Chondrocyte (in vitro differentiated cells): Measurements from ENCODE around the gene MYL4. TPM values are rescaled to one million over a fixed set of nuclear protein-coding genes. Genes with fewer than 3 reads are reported as not detected.

Experiments used
- DNase-seq: peaks from one replicate; pipeline ENCODE4 v3.0.0; 2021; ENCODE audit warnings: mixed read lengths, low spot score
- H3K27ac Mint-ChIP-seq: one replicate; pipeline ENCODE4 v1.8.0; 2021; ENCODE audit warnings: mild to moderate bottlenecking, moderate library complexity, mixed read lengths; ENCODE audit not compliant: unreplicated experiment
- H3K27me3 Mint-ChIP-seq: 2 replicates; pipeline ENCODE4 v1.8.0; 2021; ENCODE audit warnings: low read depth, mixed read lengths
- H3K36me3 Mint-ChIP-seq: 2 replicates; pipeline ENCODE4 v1.8.0; 2021; ENCODE audit warnings: low read depth, mixed read lengths
- H3K4me1 Mint-ChIP-seq: 2 replicates; pipeline ENCODE4 v1.8.0; 2021; ENCODE audit warnings: low read depth, mild to moderate bottlenecking, mixed read lengths
- H3K4me3 Mint-ChIP-seq: one replicate; pipeline ENCODE4 v1.8.0; 2021; ENCODE audit warnings: mild to moderate bottlenecking, moderate library complexity, mixed read lengths; ENCODE audit not compliant: unreplicated experiment
- H3K9me3 Mint-ChIP-seq: 2 replicates; pipeline ENCODE4 v1.8.0; 2021; ENCODE audit warnings: low read depth, mixed read lengths
- total RNA-seq: library from RNA; stranded (reverse); gene quantifications from 3 replicates; pipeline ENCODE4 v1.2.1, GENCODE V29; 2021
- TF ChIP-seq, protein P1 (sequence below): fragments of 200-600 bp; sonication (generic); IDR thresholded peaks from 2 replicates; pipeline ENCODE4 v1.5.0; 2021; ENCODE audit warnings: antibody characterized with exemption, mild to moderate bottlenecking, moderate library complexity

Gene MYL4
- total RNA-seq, 1 donor from 2014 or later: 1.9 TPM

- Mint-ChIP-seq H3K9me3 (no peaks in the 10 kb centered on the region), H3K36me3 (no peaks in the 10 kb centered on the region), H3K27ac (no peak overlapping the region), H3K4me3 (peak overlapping the region; percentile 54), H3K27me3 (no peaks in the 10 kb centered on the region), H3K4me1 (peaks cover 20% of the 10 kb centered on the region)
- no peak for DNase-seq
- TF ChIP-seq, protein P1, sequence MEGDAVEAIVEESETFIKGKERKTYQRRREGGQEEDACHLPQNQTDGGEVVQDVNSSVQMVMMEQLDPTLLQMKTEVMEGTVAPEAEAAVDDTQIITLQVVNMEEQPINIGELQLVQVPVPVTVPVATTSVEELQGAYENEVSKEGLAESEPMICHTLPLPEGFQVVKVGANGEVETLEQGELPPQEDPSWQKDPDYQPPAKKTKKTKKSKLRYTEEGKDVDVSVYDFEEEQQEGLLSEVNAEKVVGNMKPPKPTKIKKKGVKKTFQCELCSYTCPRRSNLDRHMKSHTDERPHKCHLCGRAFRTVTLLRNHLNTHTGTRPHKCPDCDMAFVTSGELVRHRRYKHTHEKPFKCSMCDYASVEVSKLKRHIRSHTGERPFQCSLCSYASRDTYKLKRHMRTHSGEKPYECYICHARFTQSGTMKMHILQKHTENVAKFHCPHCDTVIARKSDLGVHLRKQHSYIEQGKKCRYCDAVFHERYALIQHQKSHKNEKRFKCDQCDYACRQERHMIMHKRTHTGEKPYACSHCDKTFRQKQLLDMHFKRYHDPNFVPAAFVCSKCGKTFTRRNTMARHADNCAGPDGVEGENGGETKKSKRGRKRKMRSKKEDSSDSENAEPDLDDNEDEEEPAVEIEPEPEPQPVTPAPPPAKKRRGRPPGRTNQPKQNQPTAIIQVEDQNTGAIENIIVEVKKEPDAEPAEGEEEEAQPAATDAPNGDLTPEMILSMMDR: no peak
Measured at GRCh38 chr17:47252766-47253512, 43.8 kb downstream of the MYL4 start.

GRCh38 chr17:47253541-47254402 is 44.6 kb downstream of the MYL4 start, which contains the start of gene ITGB3:
Gene ITGB3 (plus strand): TSS chr17:47253827. CDS start chr17:47253862, 35 bp downstream.
- H3K4me3 Mint-ChIP-seq: peak within 1 kb of the TSS; percentile 79
- H3K27ac Mint-ChIP-seq: no peak within 1 kb of the TSS
- DNase-seq: no peak
- no peaks in the 10 kb centered on the region for H3K36me3 Mint-ChIP-seq
- TF ChIP-seq, protein P1: peak; percentile 74
- no peaks in the 10 kb centered on the region for H3K27me3 Mint-ChIP-seq
- H3K9me3 Mint-ChIP-seq: no peaks in the 10 kb centered on the region
- peaks cover 27% of the 10 kb centered on the region for H3K4me1 Mint-ChIP-seq

DNA sequence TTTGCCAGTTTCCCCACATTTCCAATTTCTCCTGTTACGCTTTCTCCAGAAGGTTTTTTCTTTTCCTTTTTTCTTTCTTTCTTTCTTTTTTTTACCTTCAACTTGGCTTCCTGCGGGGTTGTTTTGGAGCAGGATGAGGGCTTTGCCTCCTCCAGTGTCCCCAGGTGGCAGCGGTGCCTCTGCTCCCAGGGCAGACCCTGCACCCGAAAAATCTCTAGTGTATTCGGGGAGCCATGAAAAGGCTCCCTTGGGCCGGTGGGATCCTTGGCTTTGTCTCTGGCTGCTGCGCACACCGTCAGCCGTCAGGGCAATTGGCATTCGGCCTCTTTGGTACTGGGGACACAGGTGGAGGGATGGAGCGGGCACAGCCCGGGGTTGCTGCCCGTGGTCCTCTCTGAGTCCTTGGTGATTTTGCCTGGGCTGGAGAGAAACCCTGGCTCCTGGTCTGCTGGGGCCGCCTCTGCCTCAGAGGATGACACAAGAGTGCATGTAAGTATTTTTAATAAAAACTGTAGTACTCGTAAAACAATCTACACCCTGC is 45.3 kb downstream of the MYL4 start:
- Mint-ChIP-seq H3K4me3 (peak overlapping the region; percentile 79), H3K27ac (no peak overlapping the region), H3K27me3 (no peaks in the 10 kb centered on the region), H3K4me1 (peaks cover 27% of the 10 kb centered on the region), H3K36me3 (no peaks in the 10 kb centered on the region), H3K9me3 (no peaks in the 10 kb centered on the region)
- no peak for DNase-seq
- TF ChIP-seq, protein P1: no peak

DNA sequence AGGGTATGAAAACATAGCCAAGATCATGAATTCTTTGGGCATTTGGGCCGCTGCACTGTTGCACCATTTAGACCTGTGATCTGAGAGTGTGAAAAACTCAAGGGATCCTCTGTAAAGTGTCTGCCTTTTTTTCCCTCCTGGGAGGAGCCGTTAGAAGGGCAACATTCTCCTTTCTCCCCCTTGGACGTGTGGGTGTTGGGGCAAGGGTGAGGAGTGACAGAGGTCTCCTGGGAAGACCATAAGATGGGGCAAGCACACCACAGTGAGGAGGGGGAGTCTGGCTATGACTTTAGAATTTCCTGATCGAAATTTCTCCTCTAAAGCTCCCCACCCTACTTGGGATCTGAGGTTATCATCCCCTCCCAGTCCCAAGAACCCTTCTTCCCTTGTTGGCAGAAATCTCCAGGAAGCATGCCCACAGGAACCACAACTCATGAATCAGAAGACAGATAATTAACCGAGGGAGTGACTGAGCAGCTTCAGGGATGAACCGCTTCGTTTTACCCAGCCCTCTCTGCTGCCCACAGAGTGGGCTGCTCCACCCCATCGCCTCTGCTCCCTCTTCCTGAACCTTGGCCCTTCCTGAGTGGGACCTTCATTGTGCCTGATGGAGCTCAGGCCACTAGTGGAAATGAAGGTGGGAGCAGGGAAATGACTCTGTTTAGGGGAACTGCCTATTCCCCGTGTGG is 48.6 kb downstream of the MYL4 start:
- H3K4me1 Mint-ChIP-seq: peaks cover 27% of the 10 kb centered on the region
- H3K27ac Mint-ChIP-seq: peak overlapping the region; percentile 58
- H3K4me3 Mint-ChIP-seq: no peak overlapping the region
- TF ChIP-seq, protein P1: no peak
- no peaks in the 10 kb centered on the region for H3K36me3 Mint-ChIP-seq
- no peaks in the 10 kb centered on the region for H3K27me3 Mint-ChIP-seq
- no peaks in the 10 kb centered on the region for H3K9me3 Mint-ChIP-seq
- no peak for DNase-seq
